Measurements from ENCODE around the gene AP1AR. TPM values are rescaled to one million over a fixed set of nuclear protein-coding genes. Genes with fewer than 3 reads are reported as not detected.

AP1AR gene
- total RNA-seq, 4 donors from 2014 or later = 9.6 to 25.1 (median 20.5) TPM

- H3K27ac ChIP-seq = no peak overlapping the region
- no peak for TF ChIP-seq POLR2A (IDR thresholded peaks at IDR 0.05)
- TF ChIP-seq, protein P1, sequence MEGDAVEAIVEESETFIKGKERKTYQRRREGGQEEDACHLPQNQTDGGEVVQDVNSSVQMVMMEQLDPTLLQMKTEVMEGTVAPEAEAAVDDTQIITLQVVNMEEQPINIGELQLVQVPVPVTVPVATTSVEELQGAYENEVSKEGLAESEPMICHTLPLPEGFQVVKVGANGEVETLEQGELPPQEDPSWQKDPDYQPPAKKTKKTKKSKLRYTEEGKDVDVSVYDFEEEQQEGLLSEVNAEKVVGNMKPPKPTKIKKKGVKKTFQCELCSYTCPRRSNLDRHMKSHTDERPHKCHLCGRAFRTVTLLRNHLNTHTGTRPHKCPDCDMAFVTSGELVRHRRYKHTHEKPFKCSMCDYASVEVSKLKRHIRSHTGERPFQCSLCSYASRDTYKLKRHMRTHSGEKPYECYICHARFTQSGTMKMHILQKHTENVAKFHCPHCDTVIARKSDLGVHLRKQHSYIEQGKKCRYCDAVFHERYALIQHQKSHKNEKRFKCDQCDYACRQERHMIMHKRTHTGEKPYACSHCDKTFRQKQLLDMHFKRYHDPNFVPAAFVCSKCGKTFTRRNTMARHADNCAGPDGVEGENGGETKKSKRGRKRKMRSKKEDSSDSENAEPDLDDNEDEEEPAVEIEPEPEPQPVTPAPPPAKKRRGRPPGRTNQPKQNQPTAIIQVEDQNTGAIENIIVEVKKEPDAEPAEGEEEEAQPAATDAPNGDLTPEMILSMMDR (IDR thresholded peaks at IDR 0.05) = no peak
- H3K4me3 ChIP-seq = no peak overlapping the region
- intact Hi-C loops (cut with DNase I) = no loop called here
- no peaks in the 10 kb centered on the region for H3K27me3 ChIP-seq
- no peak for DNase-seq
- H3K4me1 ChIP-seq = no peaks in the 10 kb centered on the region
- 68 to 76% methylated on average over 7 to 8 of the region's 8 CpGs for WGBS, 2 donors
- peaks cover 0 to 39% (median 0%) of the 10 kb centered on the region in 3 donors for H3K36me3 ChIP-seq
- no peaks in the 10 kb centered on the region for H3K9me3 ChIP-seq
These were observed 39.2 kb downstream of the AP1AR start for GRCh38 chr4:112270640-112271421.

DNA sequence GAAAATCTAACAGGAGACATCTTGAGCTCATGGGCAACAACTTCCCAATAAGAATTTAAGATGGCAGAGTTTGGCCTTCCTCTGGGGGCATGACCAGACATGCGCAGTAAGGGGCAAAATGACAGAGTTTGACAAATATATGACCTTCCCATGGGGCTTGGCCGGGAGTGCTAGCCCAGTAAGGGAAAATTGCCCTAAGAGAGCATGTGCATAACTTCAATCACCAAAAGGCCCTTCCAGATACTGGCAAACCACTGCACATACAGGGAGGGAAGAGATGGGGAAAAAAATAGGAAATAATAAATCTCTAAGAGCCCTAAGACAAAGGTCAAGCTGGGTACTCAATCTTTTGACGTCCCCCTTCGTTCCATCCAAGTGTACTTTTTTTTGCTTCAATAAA, 40.7 kb downstream of the AP1AR start:
- no peak for DNase-seq
- intact Hi-C loops (cut with DNase I) = no loop called here
- Histone ChIP-seq H3K4me3 (no peak overlapping the region), H3K36me3 (peaks cover 0 to 42% (median 0%) of the 10 kb centered on the region in 3 donors), H3K27ac (no peak overlapping the region), H3K4me1 (peaks cover 0 to 13% (median 0%) of the 10 kb centered on the region in 3 donors), H3K27me3 (no peaks in the 10 kb centered on the region), H3K9me3 (no peaks in the 10 kb centered on the region)
- no peak for TF ChIP-seq POLR2A (IDR thresholded peaks at IDR 0.05)
- TF ChIP-seq, protein P1 (IDR thresholded peaks at IDR 0.05) = no peak
- WGBS, 2 donors = 81 to 85% methylated on average over 4 of the region's 4 CpGs

DNA sequence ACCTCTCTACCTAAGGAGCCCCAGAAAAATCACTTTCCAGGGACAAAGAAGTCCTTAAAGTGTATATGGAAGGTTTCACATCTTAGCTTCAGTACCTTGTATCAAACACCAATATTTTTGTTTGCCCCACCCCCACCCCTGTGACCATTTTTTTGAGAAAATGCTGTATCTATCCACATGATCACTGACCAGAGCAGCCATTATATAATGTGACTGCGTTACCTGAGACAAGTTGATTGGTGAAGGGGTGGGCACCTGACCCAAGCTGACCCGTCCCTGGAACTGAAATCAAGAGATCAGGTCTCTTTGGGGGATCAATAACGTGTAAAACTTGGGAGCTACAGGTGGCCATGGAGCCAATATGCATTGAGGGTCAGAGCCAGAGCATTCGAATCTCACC, 43.4 kb downstream of the AP1AR start:
- TF ChIP-seq POLR2A (IDR thresholded peaks at IDR 0.05) = no peak
- TF ChIP-seq, protein P1 (IDR thresholded peaks at IDR 0.05) = no peak
- intact Hi-C loops (cut with DNase I) = no loop called here
- H3K27ac ChIP-seq = no peak overlapping the region
- peaks cover 0 to 40% (median 7%) of the 10 kb centered on the region in 3 donors for H3K4me1 ChIP-seq
- WGBS, 2 donors = 81 to 93% methylated on average over 4 of the region's 4 CpGs
- no peaks in the 10 kb centered on the region for H3K27me3 ChIP-seq
- no peak overlapping the region for H3K4me3 ChIP-seq
- no peak for DNase-seq
- no peaks in the 10 kb centered on the region for H3K9me3 ChIP-seq
- peaks cover 0 to 27% (median 0%) of the 10 kb centered on the region in 3 donors for H3K36me3 ChIP-seq

DNA sequence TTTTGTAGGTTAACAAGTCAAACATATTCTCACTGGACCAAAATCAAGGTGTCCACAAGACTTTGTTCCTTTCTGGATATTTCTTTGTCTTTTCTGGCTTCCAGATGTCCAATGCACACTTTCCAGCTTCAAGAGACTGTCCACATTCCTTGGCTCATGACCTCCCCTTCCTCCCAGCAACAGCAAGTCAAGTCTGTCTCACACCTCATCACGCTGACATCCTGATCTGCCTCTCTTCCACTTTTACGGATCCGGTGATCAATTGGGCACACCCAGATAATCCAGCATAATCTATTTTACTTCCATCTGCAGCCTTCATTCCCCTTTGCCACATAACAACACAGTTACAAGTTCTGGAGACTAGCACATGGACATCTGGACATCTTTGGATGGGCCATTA, 44.5 kb downstream of the AP1AR start:
- no peak for DNase-seq
- peaks cover 0 to 17% (median 0%) of the 10 kb centered on the region in 3 donors for H3K36me3 ChIP-seq
- 87 to 89% methylated on average over 3 of the region's 3 CpGs for WGBS, 2 donors
- intact Hi-C loops (cut with DNase I) = no loop called here
- H3K27me3 ChIP-seq = no peaks in the 10 kb centered on the region
- H3K4me3 ChIP-seq = no peak overlapping the region
- TF ChIP-seq, protein P1 (IDR thresholded peaks at IDR 0.05) = no peak
- TF ChIP-seq POLR2A (IDR thresholded peaks at IDR 0.05) = no peak
- peaks cover 0 to 51% (median 10%) of the 10 kb centered on the region in 3 donors for H3K4me1 ChIP-seq
- no peak overlapping the region for H3K27ac ChIP-seq
- H3K9me3 ChIP-seq = no peaks in the 10 kb centered on the region

- Histone ChIP-seq H3K27me3 (no peaks in the 10 kb centered on the region), H3K27ac (peak overlapping the region in 3 of 4 donors; percentile 25 to 69 (median 60)), H3K4me1 (peaks cover 0 to 57% (median 10%) of the 10 kb centered on the region in 3 donors), H3K4me3 (no peak overlapping the region), H3K36me3 (peaks cover 0 to 17% (median 0%) of the 10 kb centered on the region in 3 donors), H3K9me3 (no peaks in the 10 kb centered on the region)
- intact Hi-C loops (cut with DNase I) = no loop called here
- DNase-seq = no peak
- 42 to 48% methylated on average over 3 of the region's 3 CpGs for WGBS, 2 donors
- TF ChIP-seq, protein P1 (IDR thresholded peaks at IDR 0.05) = no peak
- no peak for TF ChIP-seq POLR2A (IDR thresholded peaks at IDR 0.05)
These were observed 45.6 kb downstream of the AP1AR start for GRCh38 chr4:112277220-112277619.
